ENCODE data around the gene CELF2.

DNA sequence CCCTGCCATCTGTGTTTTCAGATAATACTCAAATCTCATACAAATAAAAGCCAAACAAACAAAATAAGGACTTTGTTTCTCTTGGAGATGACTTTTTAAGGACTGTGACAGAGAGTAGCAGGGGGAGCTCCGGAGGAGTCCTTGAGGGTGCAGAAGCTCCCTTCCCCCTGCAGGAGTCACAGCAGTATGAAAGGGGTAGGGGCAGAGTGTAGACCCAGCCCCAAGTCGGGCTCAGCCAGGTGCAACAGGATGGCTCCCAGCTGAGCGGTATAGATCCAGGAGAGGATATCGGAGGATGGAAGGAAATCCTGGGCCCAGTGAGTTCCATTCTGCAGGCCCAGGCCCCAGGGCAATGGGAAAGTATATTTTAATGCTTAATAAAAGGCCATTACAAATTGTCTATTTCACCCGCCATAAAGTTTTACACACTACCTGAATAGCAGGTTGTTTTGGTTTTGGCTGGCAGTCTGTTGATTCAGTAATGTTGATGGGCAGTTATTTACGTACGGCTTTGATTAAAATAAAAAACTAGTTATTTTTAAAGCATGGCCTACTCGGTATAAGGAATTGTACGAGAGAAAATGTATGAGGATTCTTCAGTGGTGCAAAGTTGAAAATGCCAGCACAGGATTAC, 206.0 kb downstream of the CELF2 start:
- TF ChIP-seq, protein P1, sequence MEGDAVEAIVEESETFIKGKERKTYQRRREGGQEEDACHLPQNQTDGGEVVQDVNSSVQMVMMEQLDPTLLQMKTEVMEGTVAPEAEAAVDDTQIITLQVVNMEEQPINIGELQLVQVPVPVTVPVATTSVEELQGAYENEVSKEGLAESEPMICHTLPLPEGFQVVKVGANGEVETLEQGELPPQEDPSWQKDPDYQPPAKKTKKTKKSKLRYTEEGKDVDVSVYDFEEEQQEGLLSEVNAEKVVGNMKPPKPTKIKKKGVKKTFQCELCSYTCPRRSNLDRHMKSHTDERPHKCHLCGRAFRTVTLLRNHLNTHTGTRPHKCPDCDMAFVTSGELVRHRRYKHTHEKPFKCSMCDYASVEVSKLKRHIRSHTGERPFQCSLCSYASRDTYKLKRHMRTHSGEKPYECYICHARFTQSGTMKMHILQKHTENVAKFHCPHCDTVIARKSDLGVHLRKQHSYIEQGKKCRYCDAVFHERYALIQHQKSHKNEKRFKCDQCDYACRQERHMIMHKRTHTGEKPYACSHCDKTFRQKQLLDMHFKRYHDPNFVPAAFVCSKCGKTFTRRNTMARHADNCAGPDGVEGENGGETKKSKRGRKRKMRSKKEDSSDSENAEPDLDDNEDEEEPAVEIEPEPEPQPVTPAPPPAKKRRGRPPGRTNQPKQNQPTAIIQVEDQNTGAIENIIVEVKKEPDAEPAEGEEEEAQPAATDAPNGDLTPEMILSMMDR (IDR thresholded peaks at IDR 0.05 in 4 of 5, conservative IDR thresholded peaks at IDR 0.05 in 1 of 5) = no peak
- no peak for TF ChIP-seq POLR2A (IDR thresholded peaks at IDR 0.05)
